DND-41 (cell line): ENCODE results near the gene HTR3D.

Experiments used
- CTCF ChIP-seq: IDR thresholded peaks from 2 replicates; pipeline ENCODE4 v1.5.1; 2012; ENCODE audit warnings: borderline replicate concordance, low read length, moderate library complexity, mild to moderate bottlenecking; ENCODE audit not compliant: poor library complexity, severe bottlenecking; ENCODE audit errors: extremely low read depth
- EZH2 ChIP-seq: IDR thresholded peaks from 3 replicates; pipeline ENCODE4 v1.6.1; 2012; ENCODE audit warnings: borderline replicate concordance, low read depth, mild to moderate bottlenecking, moderate library complexity, low read length, inconsistent platforms; ENCODE audit not compliant: severe bottlenecking

GRCh38 chr3:184082034-184082433 lies 50.5 kb downstream of the HTR3D start:
- TF ChIP-seq CTCF, result no peak
- TF ChIP-seq EZH2, result no peak
